Stomach (tissue), 4 donors: ENCODE measurements around the gene CCDC192.

Experiments
- CTCF ChIP-seq, 7 experiments: fragments of 450-650 bp in 4 of 7; fragments of 200-600 bp in 3 of 7; sonication (generic) in 3 of 7; IDR thresholded peaks; one replicate each; pipeline ENCODE4 v1.5.1; 2016 to 2019; ENCODE audit warnings: antibody characterized with exemption in 7 of 7, control low read depth in 2 of 7, mild to moderate bottlenecking in 1 of 7
- EP300 ChIP-seq: sonication (generic); formaldehyde crosslinking; IDR thresholded peaks from one replicate; pipeline ENCODE4 v1.6.1; 2017; ENCODE audit warnings: antibody characterized with exemption
- POLR2A ChIP-seq, 4 donors: fragments of 450-650 bp; IDR thresholded peaks; one replicate each; pipeline ENCODE4 v1.6.1; 2016; ENCODE audit warnings: antibody characterized with exemption in 4 of 4, control low read depth in 2 of 4, mild to moderate bottlenecking in 1 of 4, moderate library complexity in 1 of 4
- POLR2AphosphoS5 ChIP-seq, 3 donors: sonication (generic); formaldehyde crosslinking; IDR thresholded peaks; one replicate each; pipeline ENCODE4 v1.6.1; 2016; ENCODE audit warnings: antibody characterized with exemption in 3 of 3

- TF ChIP-seq CTCF (IDR thresholded peaks at IDR 0.05), result no peak
- TF ChIP-seq EP300, result no peak
- no peak for TF ChIP-seq POLR2A (IDR thresholded peaks at IDR 0.05)
- no peak for TF ChIP-seq POLR2AphosphoS5 (IDR thresholded peaks at IDR 0.05)
Measured at GRCh38 chr5:127777957-127778356, 74.8 kb downstream of the CCDC192 start.
